Heart left ventricle (tissue), 13 donors: ENCODE data around the gene CBX4.

Source experiments
- CTCF ChIP-seq, 12 donors: fragments of 200-600 bp; sonication (generic) in 4 of 12; IDR thresholded peaks; one replicate each; pipeline versions ENCODE4 v1.5.0 to v1.8.0; 2018 to 2022; ENCODE audit warnings: antibody characterized with exemption in 12 of 12, mild to moderate bottlenecking in 5 of 12
- POLR2A ChIP-seq, 2 donors: fragments of 450-650 bp; IDR thresholded peaks; one replicate each; pipeline ENCODE4 v1.6.1; 2017; ENCODE audit warnings: antibody characterized with exemption in 2 of 2, mild to moderate bottlenecking in 2 of 2, moderate library complexity in 2 of 2
- donor health status: ischemic (EF 13 %, LVEDD 7.1; RV severe dilation, severe dysfunction).
- donor health status: DM: no; HTN: yes; CAD: no.
- donor health status: DM: no; HTN: no; CAD: no.
- donor health status: ischemic (EF 25% LVEDD 6.9; RV normal size, moderate dysfunction).
- donor health status: ischemic (EF 25% LVEDD 5.7; RV mildly dilated, moderate dysfunction).
- donor health status: ischemic (EF 35%, LVEDD 5.7; RV mildly dilated, moderate dysfunction).
- donor health status: nonischemic (EF 11% LVEDD 7.7; RV severe dilation, severe dysfunction).
- donor health status: DM: yes; HTN: yes; CAD: no.
- donor health status: PGD.
- donor health status: ischemic (EF 29% LVEDD 5.4; RV normal size, mild dysfunction).
- donor health status: nonischemic (EF 23%, LVEDD 6.1; RV moderate dilation, normal function).

- no peak for TF ChIP-seq POLR2A (IDR thresholded peaks at IDR 0.05)
- no peak for TF ChIP-seq CTCF (IDR thresholded peaks at IDR 0.05)
These were observed 35.0 kb downstream of the CBX4 start for GRCh38 chr17:79803997-79804855.
